Liver (tissue), 9 donors: ENCODE measurements around the gene CALHM3. TPM values are rescaled to one million over a fixed set of nuclear protein-coding genes. Genes with fewer than 3 reads are reported as not detected.

ENCODE experiments used
- DNase-seq: peaks from one replicate; pipeline ENCODE4 v3.0.0-alpha.2; 2017; ENCODE audit warnings: low spot score
- H3K27ac ChIP-seq, 2 donors: one replicate each; pipeline ENCODE4 v1.7.0; 2013; ENCODE audit warnings: inconsistent platforms in 2 of 2, low read length in 2 of 2, control low read depth in 1 of 2, low read depth in 1 of 2, mild to moderate bottlenecking in 1 of 2
- H3K27me3 ChIP-seq, 4 donors: one replicate each; pipeline versions ENCODE4 v1.6.1 to v1.7.0; 2013; ENCODE audit warnings: low read length in 3 of 4, inconsistent platforms in 1 of 4, mild to moderate bottlenecking in 1 of 4, moderate library complexity in 1 of 4; ENCODE audit not compliant: control insufficient read depth in 4 of 4, insufficient read depth in 4 of 4
- H3K36me3 ChIP-seq, 4 donors: one replicate each; pipeline versions ENCODE4 v1.6.1 to v1.7.0; 2013; ENCODE audit warnings: low read length in 3 of 4, mild to moderate bottlenecking in 3 of 4, low read depth in 1 of 4, moderate library complexity in 1 of 4; ENCODE audit not compliant: control insufficient read depth in 4 of 4, insufficient read depth in 3 of 4
- H3K4me1 ChIP-seq, 4 donors: one replicate each; pipeline versions ENCODE4 v1.6.1 to v1.7.0; 2013; ENCODE audit warnings: low read length in 3 of 4, mild to moderate bottlenecking in 3 of 4, moderate library complexity in 1 of 4; ENCODE audit not compliant: control insufficient read depth in 4 of 4, insufficient read depth in 4 of 4
- H3K4me3 ChIP-seq, 3 donors: one replicate each; pipeline versions ENCODE4 v1.6.1 to v1.7.0; 2013; ENCODE audit warnings: low read length in 3 of 3, control low read depth in 1 of 3, low read depth in 1 of 3, mild to moderate bottlenecking in 1 of 3
- H3K9ac ChIP-seq, 2 donors: one replicate each; pipeline ENCODE4 v1.7.0; 2013; ENCODE audit warnings: low read length in 2 of 2, mild to moderate bottlenecking in 2 of 2, moderate library complexity in 2 of 2, control low read depth in 1 of 2, low read depth in 1 of 2
- H3K9me3 ChIP-seq, 4 donors: one replicate each; pipeline versions ENCODE4 v1.6.1 to v1.7.0; 2013; ENCODE audit warnings: low read length in 3 of 4; ENCODE audit not compliant: control insufficient read depth in 4 of 4
- EGR1 ChIP-seq, 2 donors: IDR thresholded peaks; 2 replicates each; pipeline ENCODE4 v1.6.1; 2016 to 2018; ENCODE audit warnings: antibody characterized with exemption in 2 of 2, low read depth in 2 of 2
- FOXA1 ChIP-seq: IDR thresholded peaks from 2 replicates; pipeline ENCODE4 v1.6.1; 2016; ENCODE audit warnings: antibody characterized with exemption
- FOXA2 ChIP-seq: IDR thresholded peaks from 2 replicates; pipeline ENCODE4 v1.6.1; 2016; ENCODE audit warnings: antibody characterized with exemption
- GABPA ChIP-seq, 2 donors: IDR thresholded peaks in 1 of 2; conservative IDR thresholded peaks in 1 of 2; 2 replicates each; pipeline ENCODE4 v1.6.1; 2016; ENCODE audit warnings: antibody characterized with exemption in 2 of 2, mild to moderate bottlenecking in 1 of 2, moderate library complexity in 1 of 2
- HNF4A ChIP-seq, 2 donors: conservative IDR thresholded peaks; 2 replicates each; pipeline ENCODE4 v1.6.1; 2016; ENCODE audit warnings: antibody characterized with exemption in 2 of 2, mild to moderate bottlenecking in 2 of 2
- HNF4G ChIP-seq: IDR thresholded peaks from 2 replicates; pipeline ENCODE4 v1.6.1; 2016; ENCODE audit warnings: antibody characterized with exemption
- JUND ChIP-seq, 2 donors: IDR thresholded peaks; 2 replicates each; pipeline ENCODE4 v1.6.1; 2016; ENCODE audit warnings: antibody characterized with exemption in 2 of 2
- NR2F2 ChIP-seq: IDR thresholded peaks from 2 replicates; pipeline ENCODE4 v1.6.1; 2016; ENCODE audit warnings: antibody characterized with exemption
- RAD21 ChIP-seq, 2 donors: IDR thresholded peaks; 2 replicates each; pipeline ENCODE4 v1.6.1; 2016; ENCODE audit warnings: antibody characterized with exemption in 2 of 2, mild to moderate bottlenecking in 2 of 2
- REST ChIP-seq: IDR thresholded peaks from 2 replicates; pipeline ENCODE4 v1.6.1; 2016; ENCODE audit warnings: antibody characterized with exemption, mild to moderate bottlenecking
- SP1 ChIP-seq: IDR thresholded peaks from 2 replicates; pipeline ENCODE4 v1.6.1; 2018; ENCODE audit warnings: antibody characterized with exemption, mild to moderate bottlenecking
- TAF1 ChIP-seq: conservative IDR thresholded peaks from 2 replicates; pipeline ENCODE4 v1.6.1; 2016; ENCODE audit warnings: antibody characterized with exemption, mild to moderate bottlenecking
- YY1 ChIP-seq: IDR thresholded peaks from 2 replicates; pipeline ENCODE4 v1.6.1; 2016; ENCODE audit warnings: antibody characterized with exemption, mild to moderate bottlenecking
- WGBS: extraction: QIAGEN DNeasy Blood & Tissue Kit; methylation state at CpG from one replicate; pipeline ENCODE4 v1.1.7; 2013; 5-methylcytosine and 5-hydroxymethylcytosine counted together
- polyA plus RNA-seq, 2 donors: library from polyadenylated mRNA; stranded (reverse) in 1 of 2; unstranded in 1 of 2; fragments of 200-250 nt in 1 of 2; fragments of >200 nt in 1 of 2; fragmentation: Nextera tagmentation in 1 of 2; extraction: Ambion mirVana in 1 of 2; gene quantifications; one replicate each; pipeline versions ENCODE4 v1.2.1 to v1.2.3, GENCODE V29; 2013 to 2015
- total RNA-seq, 2 donors: library from RNA; depleted of rRNA; stranded (reverse); fragments of >200 nt; gene quantifications; one replicate each; pipeline ENCODE4 v1.2.3, GENCODE V29; 2014
- TF ChIP-seq, protein P1 (sequence below): IDR thresholded peaks from 2 replicates; pipeline ENCODE4 v1.6.1; 2016; ENCODE audit warnings: antibody characterized with exemption
- TF ChIP-seq, protein P2 (sequence below): fragments of 150-350 bp; IDR thresholded peaks from 2 replicates; pipeline ENCODE4 v1.5.1; 2017; ENCODE audit warnings: improper control_type of control experiment, low read depth, low read length; ENCODE audit not compliant: missing input control
- TF ChIP-seq, protein P3 (sequence below): IDR thresholded peaks from 2 replicates; pipeline ENCODE4 v1.6.1; 2016; ENCODE audit warnings: antibody characterized with exemption
- donor health status: healthy.
- donor health status: healthy.
- donor health status: healthy.
- donor health status: healthy.
- donor health status: healthy.

CALHM3 gene
- total and polyA plus RNA-seq, 4 donors = 0.14 TPM; not detected in 3

DNA sequence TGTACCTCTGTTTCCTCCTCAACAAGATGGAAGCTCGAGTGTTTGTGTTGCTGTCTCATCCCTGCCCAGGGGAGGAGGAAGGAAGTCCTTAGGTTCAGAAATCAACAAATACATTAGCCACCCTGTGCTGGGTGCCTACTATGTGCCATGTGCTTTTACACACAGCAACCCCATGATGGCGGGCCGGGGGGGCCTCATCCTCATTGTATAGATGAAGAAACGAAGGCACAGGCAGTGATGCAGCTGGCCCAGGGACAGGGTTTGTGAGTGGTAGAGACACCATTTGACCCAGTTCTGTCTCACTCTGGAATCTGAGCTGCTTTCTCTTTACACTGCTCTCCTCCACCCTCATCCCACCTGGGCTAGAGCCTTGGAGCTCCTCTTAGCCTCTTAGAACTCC, 25.0 kb downstream of the CALHM3 start:
- H3K27ac ChIP-seq = no peak overlapping the region
- no peaks in the 10 kb centered on the region for H3K9me3 ChIP-seq
- H3K4me3 ChIP-seq = no peak overlapping the region
- TF ChIP-seq, protein P1, sequence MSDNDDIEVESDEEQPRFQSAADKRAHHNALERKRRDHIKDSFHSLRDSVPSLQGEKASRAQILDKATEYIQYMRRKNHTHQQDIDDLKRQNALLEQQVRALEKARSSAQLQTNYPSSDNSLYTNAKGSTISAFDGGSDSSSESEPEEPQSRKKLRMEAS = no peak
- no peak for TF ChIP-seq JUND (IDR thresholded peaks at IDR 0.05)
- TF ChIP-seq SP1 = no peak
- TF ChIP-seq NR2F2 = no peak
- no peak for TF ChIP-seq GABPA (IDR thresholded peaks at IDR 0.05 in 1 of 2, conservative IDR thresholded peaks at IDR 0.05 in 1 of 2)
- no peak for TF ChIP-seq REST
- TF ChIP-seq FOXA1 = no peak
- no peak for TF ChIP-seq HNF4A (conservative IDR thresholded peaks at IDR 0.05)
- no peak for TF ChIP-seq RAD21 (IDR thresholded peaks at IDR 0.05)
- no peak for TF ChIP-seq EGR1 (IDR thresholded peaks at IDR 0.05; ENCODE audit: low read depth in 2 of 2)
- TF ChIP-seq TAF1 = no peak
- TF ChIP-seq YY1 = no peak
- TF ChIP-seq, protein P2, sequence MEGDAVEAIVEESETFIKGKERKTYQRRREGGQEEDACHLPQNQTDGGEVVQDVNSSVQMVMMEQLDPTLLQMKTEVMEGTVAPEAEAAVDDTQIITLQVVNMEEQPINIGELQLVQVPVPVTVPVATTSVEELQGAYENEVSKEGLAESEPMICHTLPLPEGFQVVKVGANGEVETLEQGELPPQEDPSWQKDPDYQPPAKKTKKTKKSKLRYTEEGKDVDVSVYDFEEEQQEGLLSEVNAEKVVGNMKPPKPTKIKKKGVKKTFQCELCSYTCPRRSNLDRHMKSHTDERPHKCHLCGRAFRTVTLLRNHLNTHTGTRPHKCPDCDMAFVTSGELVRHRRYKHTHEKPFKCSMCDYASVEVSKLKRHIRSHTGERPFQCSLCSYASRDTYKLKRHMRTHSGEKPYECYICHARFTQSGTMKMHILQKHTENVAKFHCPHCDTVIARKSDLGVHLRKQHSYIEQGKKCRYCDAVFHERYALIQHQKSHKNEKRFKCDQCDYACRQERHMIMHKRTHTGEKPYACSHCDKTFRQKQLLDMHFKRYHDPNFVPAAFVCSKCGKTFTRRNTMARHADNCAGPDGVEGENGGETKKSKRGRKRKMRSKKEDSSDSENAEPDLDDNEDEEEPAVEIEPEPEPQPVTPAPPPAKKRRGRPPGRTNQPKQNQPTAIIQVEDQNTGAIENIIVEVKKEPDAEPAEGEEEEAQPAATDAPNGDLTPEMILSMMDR = no peak
- TF ChIP-seq, protein P3, sequence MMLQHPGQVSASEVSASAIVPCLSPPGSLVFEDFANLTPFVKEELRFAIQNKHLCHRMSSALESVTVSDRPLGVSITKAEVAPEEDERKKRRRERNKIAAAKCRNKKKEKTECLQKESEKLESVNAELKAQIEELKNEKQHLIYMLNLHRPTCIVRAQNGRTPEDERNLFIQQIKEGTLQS = no peak
- TF ChIP-seq HNF4G = no peak
- H3K27me3 ChIP-seq = no peaks in the 10 kb centered on the region
- DNase-seq = no peak
- 84% methylated on average over 4 of the region's 4 CpGs for WGBS
- H3K4me1 ChIP-seq = peaks cover 0 to 5% (median 2%) of the 10 kb centered on the region in 4 donors
- H3K9ac ChIP-seq = no peak overlapping the region
- H3K36me3 ChIP-seq = no peaks in the 10 kb centered on the region

DNA sequence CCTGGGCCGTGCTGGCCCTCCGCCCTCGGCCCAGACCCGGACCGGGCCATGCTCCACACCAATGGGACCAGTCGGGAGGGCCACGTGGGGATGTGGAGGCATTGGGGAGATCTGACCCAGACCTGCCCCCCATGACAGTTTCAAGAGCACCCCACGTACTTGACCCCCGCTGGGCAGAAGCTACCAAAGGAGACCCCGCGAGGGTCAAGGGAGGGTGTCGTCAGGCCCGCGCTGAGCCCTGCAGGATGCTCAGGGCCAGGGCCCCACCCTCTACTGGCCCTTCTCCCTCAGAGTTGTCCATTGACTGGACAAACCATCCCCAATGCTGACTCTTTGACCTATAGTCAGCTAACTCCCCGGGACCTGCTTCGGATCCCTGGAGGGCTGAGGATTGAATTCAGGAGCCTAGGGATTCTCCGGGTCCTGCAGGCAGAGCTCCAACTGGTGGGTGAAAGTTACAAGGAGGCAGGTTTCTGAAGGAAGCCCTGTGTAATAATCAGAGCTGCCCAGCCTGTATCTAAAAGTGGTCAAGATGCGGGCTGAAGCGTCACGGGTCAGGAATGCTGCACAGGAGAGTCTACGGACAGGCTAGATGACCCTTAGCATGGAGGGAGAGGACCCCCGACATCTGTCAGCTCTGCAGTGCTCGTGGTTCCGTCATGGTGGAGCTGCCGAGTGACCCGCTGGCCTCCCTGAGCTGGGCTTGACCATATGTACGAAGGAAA, 26.4 kb downstream of the CALHM3 start:
- Histone ChIP-seq H3K36me3 (peaks cover 0 to 1% (median 0%) of the 10 kb centered on the region in 4 donors), H3K4me3 (peak overlapping the region in 1 of 3 donors; percentile 58), H3K9me3 (no peaks in the 10 kb centered on the region), H3K4me1 (peaks cover 0 to 5% (median 2%) of the 10 kb centered on the region in 4 donors), H3K9ac (no peak overlapping the region), H3K27ac (peak overlapping the region; percentile 72 to 80), H3K27me3 (no peaks in the 10 kb centered on the region)
- DNase-seq = no peak
- TF ChIP-seq YY1 = no peak
- TF ChIP-seq TAF1 = no peak
- TF ChIP-seq EGR1 (IDR thresholded peaks at IDR 0.05; ENCODE audit: low read depth in 2 of 2) = no peak
- TF ChIP-seq RAD21 (IDR thresholded peaks at IDR 0.05) = no peak
- TF ChIP-seq FOXA1 = no peak
- no peak for TF ChIP-seq FOXA2
- WGBS = 34% methylated on average over 27 of the region's 27 CpGs
